Stimulated activated CD8-positive, alpha-beta memory T cell treated with anti-CD3 and anti-CD28 coated beads, Interleukin-15, amount 100 ng/mL, for 48 hours (primary cell): ENCODE data around the gene HUNK.

ENCODE experiments used
- DNase-seq, 2 donors: peaks; one replicate each; pipeline ENCODE4 v3.0.0-alpha.2; 2020; ENCODE audit warnings: low read depth in 2 of 2

Gene HUNK

DNA sequence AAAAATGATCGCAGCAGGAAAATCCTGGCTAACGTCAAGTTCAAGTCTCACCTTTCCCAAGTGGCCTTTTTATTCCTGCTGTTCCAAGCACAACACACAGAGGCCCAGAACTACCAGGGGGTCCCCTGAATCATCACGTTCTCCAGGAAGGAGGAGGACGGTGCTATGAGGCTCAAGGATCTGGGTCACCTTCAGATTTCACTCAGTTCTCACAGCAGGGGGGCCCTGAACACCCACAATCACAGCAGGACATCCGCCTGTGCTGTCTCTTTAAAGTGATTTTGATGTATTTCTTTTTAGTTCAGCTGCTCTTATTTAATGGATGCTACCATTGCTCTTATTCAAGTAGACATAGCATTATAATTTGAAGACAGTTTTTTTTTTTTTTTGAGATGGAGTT, 173.4 kb downstream of the HUNK start:
- DNase-seq, result no peak

DNA sequence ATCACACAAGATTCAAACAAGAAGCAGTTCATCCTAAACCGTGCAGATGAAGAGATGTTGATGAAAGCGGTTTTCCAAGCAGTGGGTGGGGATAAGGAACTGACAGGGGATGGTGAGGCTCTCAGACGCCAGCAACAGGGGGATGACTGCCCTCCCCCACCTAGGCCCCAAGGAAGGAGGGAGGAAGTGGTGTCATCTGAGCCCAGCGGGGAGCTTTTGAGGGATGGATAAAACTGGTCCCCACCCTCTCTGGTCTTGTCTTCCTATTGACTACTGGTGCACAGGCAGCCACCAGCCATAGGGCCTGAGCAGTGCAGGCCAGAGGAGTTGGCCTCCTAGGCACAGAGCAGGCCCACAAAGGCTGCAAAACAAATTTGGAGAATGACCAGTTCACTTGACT, 175.5 kb downstream of the HUNK start:
- no peak for DNase-seq
